GM23248 (cell line): ENCODE results near the gene MEGF11.

Source experiments
- EZH2 ChIP-seq: fragments of 200-600 bp; sonication (generic); IDR thresholded peaks from 2 replicates; pipeline ENCODE4 v1.6.1; 2018; ENCODE audit warnings: antibody characterized with exemption, mild to moderate bottlenecking; ENCODE audit not compliant: insufficient read depth, poor library complexity, severe bottlenecking
- EZH2phosphoT487 ChIP-seq: fragments of 200-600 bp; sonication (generic); IDR thresholded peaks from 2 replicates; pipeline ENCODE4 v1.6.1; 2018; ENCODE audit warnings: antibody characterized with exemption, moderate library complexity, mild to moderate bottlenecking, low read depth; ENCODE audit not compliant: insufficient read depth

GRCh38 chr15:66169625-66170024 lies 83.9 kb downstream of the MEGF11 start:
- TF ChIP-seq EZH2 (no peak), EZH2phosphoT487 (no peak)
